Body of pancreas (tissue), 4 donors: ENCODE data around the gene CCSER1.

Source experiments
- POLR2A ChIP-seq, 3 donors: fragments of 450-650 bp; IDR thresholded peaks; one replicate each; pipeline ENCODE4 v1.6.1; 2016; ENCODE audit warnings: antibody characterized with exemption in 3 of 3, mild to moderate bottlenecking in 2 of 3
- TF ChIP-seq, protein P1 (sequence below), 7 experiments: fragments of 450-650 bp in 4 of 7; fragments of 200-600 bp in 3 of 7; sonication (generic) in 3 of 7; IDR thresholded peaks; one replicate each; pipeline ENCODE4 v1.5.1; 2016 to 2019; ENCODE audit warnings: antibody characterized with exemption in 7 of 7

DNA sequence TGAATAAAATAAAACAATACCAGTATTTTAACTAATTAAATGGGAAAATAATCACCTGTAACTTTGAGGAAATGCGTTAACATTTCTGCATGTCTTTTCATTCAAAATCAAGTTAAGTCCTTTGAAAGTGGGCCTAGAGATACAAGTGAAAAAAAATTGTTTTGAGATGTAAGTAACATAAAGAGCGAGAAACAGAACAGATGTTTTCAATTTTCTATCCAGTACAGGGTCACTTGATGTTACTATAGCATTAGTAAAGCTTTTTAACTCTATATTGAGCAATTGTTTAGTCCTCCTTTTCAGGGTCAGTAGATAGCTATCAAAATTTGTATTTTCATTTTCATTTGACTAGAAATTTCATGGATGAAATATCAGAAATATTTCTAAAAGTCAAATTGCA, 761.4 kb downstream of the CCSER1 start:
- TF ChIP-seq POLR2A (IDR thresholded peaks at IDR 0.05), result no peak
- TF ChIP-seq, protein P1, sequence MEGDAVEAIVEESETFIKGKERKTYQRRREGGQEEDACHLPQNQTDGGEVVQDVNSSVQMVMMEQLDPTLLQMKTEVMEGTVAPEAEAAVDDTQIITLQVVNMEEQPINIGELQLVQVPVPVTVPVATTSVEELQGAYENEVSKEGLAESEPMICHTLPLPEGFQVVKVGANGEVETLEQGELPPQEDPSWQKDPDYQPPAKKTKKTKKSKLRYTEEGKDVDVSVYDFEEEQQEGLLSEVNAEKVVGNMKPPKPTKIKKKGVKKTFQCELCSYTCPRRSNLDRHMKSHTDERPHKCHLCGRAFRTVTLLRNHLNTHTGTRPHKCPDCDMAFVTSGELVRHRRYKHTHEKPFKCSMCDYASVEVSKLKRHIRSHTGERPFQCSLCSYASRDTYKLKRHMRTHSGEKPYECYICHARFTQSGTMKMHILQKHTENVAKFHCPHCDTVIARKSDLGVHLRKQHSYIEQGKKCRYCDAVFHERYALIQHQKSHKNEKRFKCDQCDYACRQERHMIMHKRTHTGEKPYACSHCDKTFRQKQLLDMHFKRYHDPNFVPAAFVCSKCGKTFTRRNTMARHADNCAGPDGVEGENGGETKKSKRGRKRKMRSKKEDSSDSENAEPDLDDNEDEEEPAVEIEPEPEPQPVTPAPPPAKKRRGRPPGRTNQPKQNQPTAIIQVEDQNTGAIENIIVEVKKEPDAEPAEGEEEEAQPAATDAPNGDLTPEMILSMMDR (IDR thresholded peaks at IDR 0.05), result no peak
